Body of pancreas (tissue), 4 donors: ENCODE measurements around the gene CCL8. TPM values are rescaled to one million over a fixed set of nuclear protein-coding genes. Genes with fewer than 3 reads are reported as not detected.

Experiments used
- ATAC-seq: fragments of 150-250 bp; one replicate; pipeline ENCODE4 v1.9.1; 2016
- DNase-seq, 4 donors: peaks; one replicate each; pipeline ENCODE4 v3.0.0-alpha.2; 2019
- H3K27ac ChIP-seq, 4 donors: fragments of 200-600 bp; sonication (generic); 1 replicate in 3 of 4; 2 replicates in 1 of 4; pipeline versions ENCODE4 v1.5.1 to v1.6.1; 2016 to 2019; ENCODE audit warnings: mild to moderate bottlenecking in 1 of 4, mixed read lengths in 1 of 4, moderate library complexity in 1 of 4
- H3K27me3 ChIP-seq, 2 donors: fragments of 200-600 bp; sonication (generic); one replicate each; pipeline ENCODE4 v1.6.0; 2016; ENCODE audit warnings: mild to moderate bottlenecking in 1 of 2
- H3K36me3 ChIP-seq, 2 donors: fragments of 200-600 bp; sonication (generic); replicated peaks in 1 of 2; 2 replicates each; pipeline ENCODE4 v1.5.1; 2016; ENCODE audit warnings: low read depth in 2 of 2; ENCODE audit not compliant: insufficient read depth in 1 of 2
- H3K4me1 ChIP-seq: fragments of 200-600 bp; sonication (generic); one replicate; pipeline ENCODE4 v1.6.0; 2016
- H3K4me3 ChIP-seq, 2 donors: fragments of 200-600 bp; sonication (generic); 1 replicate in 1 of 2; 2 replicates in 1 of 2; pipeline ENCODE4 v1.5.1; 2016 to 2019
- H3K9me3 ChIP-seq, 3 donors: fragments of 200-600 bp; sonication (generic); 1 replicate in 2 of 3; 2 replicates in 1 of 3; pipeline ENCODE4 v1.5.1; 2016
- CTCF ChIP-seq, 7 experiments: fragments of 450-650 bp in 4 of 7; fragments of 200-600 bp in 3 of 7; sonication (generic) in 3 of 7; IDR thresholded peaks; one replicate each; pipeline ENCODE4 v1.5.1; 2016 to 2019; ENCODE audit warnings: antibody characterized with exemption in 7 of 7
- POLR2A ChIP-seq, 3 donors: fragments of 450-650 bp; IDR thresholded peaks; one replicate each; pipeline ENCODE4 v1.6.1; 2016; ENCODE audit warnings: antibody characterized with exemption in 3 of 3, mild to moderate bottlenecking in 2 of 3
- WGBS, 2 donors: methylation state at CpG; one replicate each; pipeline ENCODE4 v1.1.5; 2017; 5-methylcytosine and 5-hydroxymethylcytosine counted together
- intact Hi-C: fragments of 100-400 bp; cut with DNase I; formaldehyde crosslinking; loops from one replicate; pipeline ENCODE4 v1.15.1; 2023
- total RNA-seq, 2 donors: library from RNA; depleted of rRNA; stranded (reverse); fragments of >200 nt; gene quantifications; one replicate each; pipeline ENCODE4 v1.1.0, GENCODE V29; 2016

CCL8 gene
- total RNA-seq, 2 donors from 2014 or later, result not detected

GRCh38 chr17:34299956-34300577, 19.2 kb upstream of the CCL8 start:
- TF ChIP-seq CTCF (IDR thresholded peaks at IDR 0.05), result no peak
- no peak for TF ChIP-seq POLR2A (IDR thresholded peaks at IDR 0.05)
- no peaks in the 10 kb centered on the region for H3K4me1 ChIP-seq
- WGBS, 2 donors, result 69 to 82% methylated on average over 3 of the region's 3 CpGs
- intact Hi-C loops, result loop anchor here (10.0 kb wide), 1 partner anchor 95 kb away; no protein-coding TSS in a partner anchor
- no peak overlapping the region for H3K4me3 ChIP-seq
- ATAC-seq, result no peak
- H3K27ac ChIP-seq, result no peak overlapping the region
- H3K36me3 ChIP-seq, result no peaks in the 10 kb centered on the region
- no peaks in the 10 kb centered on the region for H3K9me3 ChIP-seq
- no peak for DNase-seq
- H3K27me3 ChIP-seq, result no peaks in the 10 kb centered on the region

GRCh38 chr17:34300652-34301370, 18.4 kb upstream of the CCL8 start:
- no peak overlapping the region for H3K27ac ChIP-seq
- no peaks in the 10 kb centered on the region for H3K36me3 ChIP-seq
- H3K27me3 ChIP-seq, result no peaks in the 10 kb centered on the region
- no peak for DNase-seq
- 88 to 97% methylated on average over 3 of the region's 3 CpGs for WGBS, 2 donors
- ATAC-seq, result no peak
- no peak overlapping the region for H3K4me3 ChIP-seq
- TF ChIP-seq POLR2A (IDR thresholded peaks at IDR 0.05) (no peak), CTCF (IDR thresholded peaks at IDR 0.05) (no peak)
- no peaks in the 10 kb centered on the region for H3K4me1 ChIP-seq
- H3K9me3 ChIP-seq, result no peaks in the 10 kb centered on the region
- intact Hi-C loops, result loop anchor here (10.0 kb wide), 1 partner anchor 96 kb away; no protein-coding TSS in a partner anchor

- WGBS, 2 donors, result 75 to 91% methylated on average over 2 of the region's 2 CpGs
Measured at GRCh38 chr17:34301986-34302385, 17.2 kb upstream of the CCL8 start.

GRCh38 chr17:34302636-34303035, 16.6 kb upstream of the CCL8 start:
- H3K4me3 ChIP-seq, result no peak overlapping the region
- H3K4me1 ChIP-seq, result no peaks in the 10 kb centered on the region
- no peaks in the 10 kb centered on the region for H3K36me3 ChIP-seq
- no peaks in the 10 kb centered on the region for H3K9me3 ChIP-seq
- no peak for DNase-seq
- intact Hi-C loops, result loop anchor here (10.0 kb wide), 1 partner anchor 98 kb away; no protein-coding TSS in a partner anchor
- H3K27me3 ChIP-seq, result no peaks in the 10 kb centered on the region
- no peak overlapping the region for H3K27ac ChIP-seq
- TF ChIP-seq CTCF (IDR thresholded peaks at IDR 0.05), result no peak
- TF ChIP-seq POLR2A (IDR thresholded peaks at IDR 0.05), result no peak
- ATAC-seq, result no peak
- WGBS, 2 donors, result 79 to 86% methylated on average over 1 of the region's 1 CpG

More at GRCh38 chr17:34301986-34302385, 17.2 kb upstream of the CCL8 start:
- no peaks in the 10 kb centered on the region for H3K4me1 ChIP-seq
- ATAC-seq (no peak), DNase-seq (no peak)
- no peaks in the 10 kb centered on the region for H3K36me3 ChIP-seq
- no peak overlapping the region for H3K4me3 ChIP-seq
- no peaks in the 10 kb centered on the region for H3K9me3 ChIP-seq
- H3K27me3 ChIP-seq, result no peaks in the 10 kb centered on the region
- TF ChIP-seq CTCF (IDR thresholded peaks at IDR 0.05), result no peak
- TF ChIP-seq POLR2A (IDR thresholded peaks at IDR 0.05), result no peak
- H3K27ac ChIP-seq, result no peak overlapping the region
- intact Hi-C loops, result loop anchor here (10.0 kb wide), 1 partner anchor 97 kb away; no protein-coding TSS in a partner anchor
